CD8-positive, alpha-beta memory T cell (primary cell): ENCODE data around the gene IGF2BP1. TPM values are rescaled to one million over a fixed set of nuclear protein-coding genes. Genes with fewer than 3 reads are reported as not detected.
A peak's percentile ranks its signal among the peaks of the same experiment; 100 is the strongest.
"Not testable (repeated sequence)": the region's sequence is repeated elsewhere in the genome, so short reads cannot be mapped to it uniquely, and the experiment has no call there.

Experiments
- CTCF ChIA-PET: fragments of 350-600 bp; sonication (Branson Sonifier 250); formaldehyde crosslinking; loops from one replicate; lab custom pipeline; 2021; ENCODE audit warnings: antibody characterized with exemption; lab: Charles Lee
- POLR2A ChIA-PET: fragments of 350-600 bp; sonication (Branson Sonifier 250); formaldehyde crosslinking; loops from one replicate; lab custom pipeline; 2021; ENCODE audit warnings: antibody characterized with exemption; lab: Charles Lee
- DNase-seq, 5 donors: peaks; one replicate each; pipeline versions ENCODE4 v3.0.0 to v3.0.0-alpha.2; 2020 to 2022; ENCODE audit warnings: mixed read lengths in 1 of 5
- H3K27ac ChIP-seq: one replicate; pipeline ENCODE4 v1.7.0; 2013; ENCODE audit warnings: low read depth, mild to moderate bottlenecking, low read length, moderate library complexity
- H3K27me3 ChIP-seq: 2 replicates; pipeline ENCODE4 v1.7.0; 2013; ENCODE audit warnings: low read length, mild to moderate bottlenecking; ENCODE audit not compliant: insufficient read depth, poor library complexity, severe bottlenecking
- H3K36me3 ChIP-seq: 2 replicates; pipeline ENCODE4 v1.7.0; 2013; ENCODE audit warnings: mild to moderate bottlenecking, low read length, moderate library complexity; ENCODE audit not compliant: insufficient read depth
- H3K4me1 ChIP-seq: 2 replicates; pipeline ENCODE4 v1.7.0; 2013; ENCODE audit warnings: mild to moderate bottlenecking, low read length, moderate library complexity; ENCODE audit not compliant: insufficient read depth
- H3K4me3 ChIP-seq: 2 replicates; pipeline ENCODE4 v1.7.0; 2013; ENCODE audit warnings: mild to moderate bottlenecking, low read length
- H3K9me3 ChIP-seq: 2 replicates; pipeline ENCODE4 v1.7.0; 2013; ENCODE audit warnings: mild to moderate bottlenecking, low read length
- H3K27ac Mint-ChIP-seq, 8 donors: one replicate each; pipeline ENCODE4 v1.8.0; 2020 to 2021; ENCODE audit warnings: mixed read lengths in 8 of 8, mild to moderate bottlenecking in 6 of 8, inconsistent platforms in 3 of 8, moderate library complexity in 3 of 8
- H3K27me3 Mint-ChIP-seq, 2 donors: one replicate each; pipeline ENCODE4 v1.8.0; 2020 to 2021; ENCODE audit warnings: mixed read lengths in 2 of 2, mild to moderate bottlenecking in 1 of 2, moderate library complexity in 1 of 2
- H3K36me3 Mint-ChIP-seq, 3 donors: one replicate each; pipeline ENCODE4 v1.8.0; 2020 to 2021; ENCODE audit warnings: mixed read lengths in 3 of 3, inconsistent platforms in 1 of 3, mild to moderate bottlenecking in 1 of 3
- H3K4me1 Mint-ChIP-seq, 3 donors: one replicate each; pipeline ENCODE4 v1.8.0; 2020 to 2021; ENCODE audit warnings: mixed read lengths in 3 of 3, inconsistent platforms in 1 of 3, mild to moderate bottlenecking in 1 of 3
- H3K4me3 Mint-ChIP-seq, 7 donors: one replicate each; pipeline ENCODE4 v1.8.0; 2020 to 2021; ENCODE audit warnings: mixed read lengths in 7 of 7, mild to moderate bottlenecking in 6 of 7, moderate library complexity in 4 of 7, inconsistent platforms in 2 of 7
- H3K9me3 Mint-ChIP-seq, 5 donors: one replicate each; pipeline ENCODE4 v1.8.0; 2020 to 2022; ENCODE audit warnings: mixed read lengths in 5 of 5, mild to moderate bottlenecking in 3 of 5, moderate library complexity in 2 of 5, inconsistent platforms in 1 of 5
- polyA plus RNA-seq: library from polyadenylated mRNA; unstranded; fragments of 300-500 nt; fragmentation: Illumina TruSeq; gene quantifications from one replicate; pipeline ENCODE4 v1.2.3, GENCODE V29; 2021
- total RNA-seq, 2 experiments: library from RNA; stranded (reverse); gene quantifications; one replicate each; pipeline ENCODE4 v1.2.3, GENCODE V29; 2021

IGF2BP1 gene
- total and polyA plus RNA-seq, 3 experiments from 2014 or later: 0.24 to 0.28 TPM; not detected in 1

GRCh38 chr17:49039518-49039917, 42.3 kb downstream of the IGF2BP1 start:
- H3K9me3 Mint-ChIP-seq, H3K4me3 ChIP-seq, H3K27ac Mint-ChIP-seq, H3K27ac ChIP-seq, H3K36me3 Mint-ChIP-seq, H3K27me3 ChIP-seq, DNase-seq, POLR2A ChIA-PET, H3K4me1 ChIP-seq, H3K4me1 Mint-ChIP-seq, H3K9me3 ChIP-seq, H3K4me3 Mint-ChIP-seq, H3K36me3 ChIP-seq: not testable (repeated sequence)
- CTCF ChIA-PET: interaction anchor here (0.6 kb wide), 1 partner anchor 9 kb away, joined by 3 read pairs; no protein-coding TSS in a partner anchor
- H3K27me3 Mint-ChIP-seq: peaks cover 14 to 38% of the 10 kb centered on the region in 2 donors

GRCh38 chr17:49041527-49041926, 44.3 kb downstream of the IGF2BP1 start:
- H3K36me3 ChIP-seq: no peaks in the 10 kb centered on the region
- CTCF ChIA-PET: no interaction called here

GRCh38 chr17:49045376-49045775, 48.2 kb downstream of the IGF2BP1 start:
- H3K27me3 Mint-ChIP-seq: peaks cover 27 to 33% of the 10 kb centered on the region in 2 donors
- ChIA-PET CTCF (interaction anchor here (1.6 kb wide), 1 partner anchor 14 kb away, joined by 4 read pairs; no protein-coding TSS in a partner anchor), POLR2A (no interaction called here)
- no peaks in the 10 kb centered on the region for H3K36me3 ChIP-seq
- H3K4me3 ChIP-seq: no peak overlapping the region
- no peak overlapping the region for H3K27ac Mint-ChIP-seq
- H3K36me3 Mint-ChIP-seq: no peaks in the 10 kb centered on the region
- no peak overlapping the region for H3K4me3 Mint-ChIP-seq
- no peaks in the 10 kb centered on the region for H3K9me3 Mint-ChIP-seq
- no peaks in the 10 kb centered on the region for H3K4me1 ChIP-seq
- H3K9me3 ChIP-seq: no peaks in the 10 kb centered on the region
- no peaks in the 10 kb centered on the region for H3K27me3 ChIP-seq
- no peaks in the 10 kb centered on the region for H3K4me1 Mint-ChIP-seq
- DNase-seq: no peak
- H3K27ac ChIP-seq: no peak overlapping the region

More at GRCh38 chr17:49041527-49041926, 44.3 kb downstream of the IGF2BP1 start:
- Histone ChIP-seq H3K27me3 (no peaks in the 10 kb centered on the region), H3K4me3 (no peak overlapping the region), H3K4me1 (no peaks in the 10 kb centered on the region), H3K9me3 (no peaks in the 10 kb centered on the region), H3K27ac (no peak overlapping the region)
- Mint-ChIP-seq H3K9me3 (no peaks in the 10 kb centered on the region), H3K27ac (no peak overlapping the region), H3K4me1 (no peaks in the 10 kb centered on the region), H3K36me3 (no peaks in the 10 kb centered on the region), H3K27me3 (peaks cover 18 to 30% of the 10 kb centered on the region in 2 donors), H3K4me3 (no peak overlapping the region)
- DNase-seq: no peak
- POLR2A ChIA-PET: no interaction called here

GRCh38 chr17:49046912-49047311, 49.7 kb downstream of the IGF2BP1 start:
- Histone ChIP-seq H3K36me3 (no peaks in the 10 kb centered on the region), H3K9me3 (no peaks in the 10 kb centered on the region), H3K4me3 (no peak overlapping the region), H3K27ac (no peak overlapping the region), H3K27me3 (no peaks in the 10 kb centered on the region), H3K4me1 (no peaks in the 10 kb centered on the region)
- CTCF ChIA-PET: no interaction called here
- H3K4me1 Mint-ChIP-seq: no peaks in the 10 kb centered on the region
- H3K9me3 Mint-ChIP-seq: no peaks in the 10 kb centered on the region
- no peak overlapping the region for H3K4me3 Mint-ChIP-seq
- peaks cover 22 to 25% of the 10 kb centered on the region in 2 donors for H3K27me3 Mint-ChIP-seq
- no peak overlapping the region for H3K27ac Mint-ChIP-seq
- POLR2A ChIA-PET: no interaction called here
- no peaks in the 10 kb centered on the region for H3K36me3 Mint-ChIP-seq
- no peak for DNase-seq

GRCh38 chr17:49049265-49049664, 52.1 kb downstream of the IGF2BP1 start:
- Histone ChIP-seq H3K4me1 (no peaks in the 10 kb centered on the region), H3K9me3 (no peaks in the 10 kb centered on the region), H3K36me3 (no peaks in the 10 kb centered on the region), H3K4me3 (no peak overlapping the region), H3K27ac (no peak overlapping the region), H3K27me3 (no peaks in the 10 kb centered on the region)
- H3K27me3 Mint-ChIP-seq: peaks cover 21 to 25% of the 10 kb centered on the region in 2 donors
- no peak for DNase-seq
- no peaks in the 10 kb centered on the region for H3K4me1 Mint-ChIP-seq
- no peak overlapping the region for H3K4me3 Mint-ChIP-seq
- H3K9me3 Mint-ChIP-seq: no peaks in the 10 kb centered on the region
- POLR2A ChIA-PET: no interaction called here
- no peaks in the 10 kb centered on the region for H3K36me3 Mint-ChIP-seq
- CTCF ChIA-PET: no interaction called here
- H3K27ac Mint-ChIP-seq: no peak overlapping the region

GRCh38 chr17:49050611-49051010, 53.4 kb downstream of the IGF2BP1 start:
- H3K4me3 Mint-ChIP-seq: no peak overlapping the region
- Histone ChIP-seq H3K27me3 (no peaks in the 10 kb centered on the region), H3K9me3 (no peaks in the 10 kb centered on the region), H3K27ac (no peak overlapping the region), H3K4me1 (no peaks in the 10 kb centered on the region), H3K36me3 (no peaks in the 10 kb centered on the region), H3K4me3 (no peak overlapping the region)
- peaks cover 21 to 24% of the 10 kb centered on the region in 2 donors for H3K27me3 Mint-ChIP-seq
- H3K9me3 Mint-ChIP-seq: no peaks in the 10 kb centered on the region
- H3K27ac Mint-ChIP-seq: peak overlapping the region in 1 of 8 donors; percentile 29
- H3K36me3 Mint-ChIP-seq: no peaks in the 10 kb centered on the region
- POLR2A ChIA-PET: no interaction called here
- no peaks in the 10 kb centered on the region for H3K4me1 Mint-ChIP-seq
- DNase-seq: no peak
- CTCF ChIA-PET: interaction anchor here (0.7 kb wide), 1 partner anchor 18 kb away, joined by 3 read pairs; no protein-coding TSS in a partner anchor

GRCh38 chr17:49051269-49051668, 54.1 kb downstream of the IGF2BP1 start:
- ChIA-PET POLR2A (no interaction called here), CTCF (interaction anchor here (0.7 kb wide), 1 partner anchor 19 kb away, joined by 3 read pairs; no protein-coding TSS in a partner anchor)
- Histone ChIP-seq H3K27me3 (no peaks in the 10 kb centered on the region), H3K9me3 (no peaks in the 10 kb centered on the region), H3K27ac (no peak overlapping the region), H3K4me1 (no peaks in the 10 kb centered on the region), H3K4me3 (no peak overlapping the region), H3K36me3 (no peaks in the 10 kb centered on the region)
- H3K27me3 Mint-ChIP-seq: peaks cover 23 to 29% of the 10 kb centered on the region in 2 donors
- no peak overlapping the region for H3K27ac Mint-ChIP-seq
- H3K4me1 Mint-ChIP-seq: no peaks in the 10 kb centered on the region
- DNase-seq: no peak
- no peak overlapping the region for H3K4me3 Mint-ChIP-seq
- no peaks in the 10 kb centered on the region for H3K36me3 Mint-ChIP-seq
- no peaks in the 10 kb centered on the region for H3K9me3 Mint-ChIP-seq

GRCh38 chr17:49053171-49053829, 56.1 kb downstream of the IGF2BP1 start:
- Mint-ChIP-seq H3K27me3 (peaks cover 25 to 26% of the 10 kb centered on the region in 2 donors), H3K9me3 (no peaks in the 10 kb centered on the region), H3K4me1 (no peaks in the 10 kb centered on the region), H3K27ac (peak overlapping the region in 1 of 8 donors; percentile 33), H3K36me3 (no peaks in the 10 kb centered on the region), H3K4me3 (no peak overlapping the region)
- no peak overlapping the region for H3K4me3 ChIP-seq
- POLR2A ChIA-PET: no interaction called here
- no peaks in the 10 kb centered on the region for H3K27me3 ChIP-seq
- H3K4me1 ChIP-seq: no peaks in the 10 kb centered on the region
- H3K9me3 ChIP-seq: no peaks in the 10 kb centered on the region
- CTCF ChIA-PET: interaction anchor here (0.5 kb wide), 1 partner anchor 162 kb away, joined by 3 read pairs; no protein-coding TSS in a partner anchor
- H3K36me3 ChIP-seq: no peaks in the 10 kb centered on the region
- DNase-seq: no peak
- H3K27ac ChIP-seq: no peak overlapping the region
